ENCODE data around the gene SSBP2. TPM values are rescaled to one million over a fixed set of nuclear protein-coding genes. Genes with fewer than 3 reads are reported as not detected.

Gene SSBP2
- total RNA-seq, 4 donors from 2014 or later, result 54.1 to 136 (median 69.8) TPM

DNA sequence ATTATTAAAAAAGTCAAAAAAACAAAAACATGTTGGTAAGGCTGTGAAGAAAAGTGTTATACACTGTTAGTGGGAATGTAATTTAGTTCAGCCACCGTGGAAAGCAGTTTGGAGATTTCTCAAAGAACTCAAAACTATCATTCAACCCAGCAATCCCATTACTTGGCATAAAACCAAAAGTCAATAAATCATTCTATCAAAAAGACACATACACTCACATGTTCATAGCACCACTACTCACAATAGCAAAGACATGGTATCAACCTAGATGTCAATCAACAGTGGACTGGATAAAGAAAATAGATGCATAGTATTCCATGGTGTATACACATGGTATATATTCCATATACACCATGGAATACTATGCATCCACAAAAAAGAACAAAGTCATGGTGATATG lies 208.7 kb downstream of the SSBP2 start:
- TF ChIP-seq POLR2AphosphoS5 (IDR thresholded peaks at IDR 0.05), result no peak
- TF ChIP-seq, protein P1, sequence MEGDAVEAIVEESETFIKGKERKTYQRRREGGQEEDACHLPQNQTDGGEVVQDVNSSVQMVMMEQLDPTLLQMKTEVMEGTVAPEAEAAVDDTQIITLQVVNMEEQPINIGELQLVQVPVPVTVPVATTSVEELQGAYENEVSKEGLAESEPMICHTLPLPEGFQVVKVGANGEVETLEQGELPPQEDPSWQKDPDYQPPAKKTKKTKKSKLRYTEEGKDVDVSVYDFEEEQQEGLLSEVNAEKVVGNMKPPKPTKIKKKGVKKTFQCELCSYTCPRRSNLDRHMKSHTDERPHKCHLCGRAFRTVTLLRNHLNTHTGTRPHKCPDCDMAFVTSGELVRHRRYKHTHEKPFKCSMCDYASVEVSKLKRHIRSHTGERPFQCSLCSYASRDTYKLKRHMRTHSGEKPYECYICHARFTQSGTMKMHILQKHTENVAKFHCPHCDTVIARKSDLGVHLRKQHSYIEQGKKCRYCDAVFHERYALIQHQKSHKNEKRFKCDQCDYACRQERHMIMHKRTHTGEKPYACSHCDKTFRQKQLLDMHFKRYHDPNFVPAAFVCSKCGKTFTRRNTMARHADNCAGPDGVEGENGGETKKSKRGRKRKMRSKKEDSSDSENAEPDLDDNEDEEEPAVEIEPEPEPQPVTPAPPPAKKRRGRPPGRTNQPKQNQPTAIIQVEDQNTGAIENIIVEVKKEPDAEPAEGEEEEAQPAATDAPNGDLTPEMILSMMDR (IDR thresholded peaks at IDR 0.05), result no peak
- TF ChIP-seq EP300 (IDR thresholded peaks at IDR 0.05), result no peak
- no peak for TF ChIP-seq POLR2A (IDR thresholded peaks at IDR 0.05)
- no peaks in the 10 kb centered on the region for H3K36me3 ChIP-seq
- no peak overlapping the region for H3K27ac ChIP-seq
- no peak for DNase-seq (ENCODE audit: low spot score in 2 of 2)
- 86% methylated on average over 1 of the region's 1 CpG for WGBS
- H3K9me3 ChIP-seq, result no peaks in the 10 kb centered on the region
- H3K4me3 ChIP-seq, result no peak overlapping the region
- H3K27me3 ChIP-seq, result no peaks in the 10 kb centered on the region
- no peaks in the 10 kb centered on the region for H3K4me1 ChIP-seq

- WGBS, result 85% methylated on average over 4 of the region's 4 CpGs
- Histone ChIP-seq H3K36me3 (no peaks in the 10 kb centered on the region), H3K4me1 (peaks cover 5% of the 10 kb centered on the region), H3K9me3 (no peaks in the 10 kb centered on the region), H3K27ac (no peak overlapping the region), H3K27me3 (no peaks in the 10 kb centered on the region), H3K4me3 (no peak overlapping the region)
- no peak for TF ChIP-seq POLR2AphosphoS5 (IDR thresholded peaks at IDR 0.05)
- no peak for TF ChIP-seq POLR2A (IDR thresholded peaks at IDR 0.05)
- no peak for TF ChIP-seq EP300 (IDR thresholded peaks at IDR 0.05)
- TF ChIP-seq, protein P1 (IDR thresholded peaks at IDR 0.05), result no peak
- no peak for DNase-seq (ENCODE audit: low spot score in 2 of 2)
Observed at GRCh38 chr5:81537905-81538547, 212.9 kb downstream of the SSBP2 start.

DNA sequence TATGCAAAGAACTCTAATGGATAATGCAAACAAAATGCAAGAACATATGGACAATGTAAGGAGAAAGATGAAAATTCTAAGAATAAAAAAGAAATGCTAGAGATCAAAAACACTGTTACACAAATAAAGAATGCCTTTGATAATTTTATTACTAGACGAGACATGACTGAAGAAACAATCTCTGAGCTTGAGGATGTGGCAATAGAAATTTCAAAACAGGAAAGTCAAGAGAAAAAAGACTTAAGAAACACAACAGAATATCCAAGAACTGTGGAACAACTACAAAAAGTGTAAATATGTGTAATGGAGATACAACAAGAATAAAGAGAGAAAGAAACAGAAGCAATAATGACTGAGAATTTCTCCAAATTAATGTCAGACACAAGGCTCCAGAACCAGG lies 216.5 kb downstream of the SSBP2 start:
- 58% methylated on average over 1 of the region's 1 CpG for WGBS
- H3K9me3 ChIP-seq, result no peaks in the 10 kb centered on the region
- no peak overlapping the region for H3K27ac ChIP-seq
- TF ChIP-seq POLR2AphosphoS5 (IDR thresholded peaks at IDR 0.05) (no peak), EP300 (IDR thresholded peaks at IDR 0.05) (no peak), POLR2A (IDR thresholded peaks at IDR 0.05) (no peak)
- TF ChIP-seq, protein P1 (IDR thresholded peaks at IDR 0.05), result no peak
- H3K4me3 ChIP-seq, result no peak overlapping the region
- peaks cover 5% of the 10 kb centered on the region for H3K4me1 ChIP-seq
- DNase-seq (ENCODE audit: low spot score in 2 of 2), result no peak
- H3K27me3 ChIP-seq, result no peaks in the 10 kb centered on the region
- no peaks in the 10 kb centered on the region for H3K36me3 ChIP-seq

GRCh38 chr5:81533629-81534405 lies 217.1 kb downstream of the SSBP2 start:
- TF ChIP-seq EP300 (IDR thresholded peaks at IDR 0.05) (no peak), POLR2A (IDR thresholded peaks at IDR 0.05) (no peak), POLR2AphosphoS5 (IDR thresholded peaks at IDR 0.05) (no peak)
- TF ChIP-seq, protein P1 (IDR thresholded peaks at IDR 0.05), result no peak
- Histone ChIP-seq H3K27ac (no peak overlapping the region), H3K9me3 (no peaks in the 10 kb centered on the region), H3K36me3 (no peaks in the 10 kb centered on the region), H3K4me3 (no peak overlapping the region), H3K4me1 (peaks cover 5% of the 10 kb centered on the region), H3K27me3 (no peaks in the 10 kb centered on the region)
- WGBS, result 84% methylated on average over 2 of the region's 2 CpGs
- DNase-seq (ENCODE audit: low spot score in 2 of 2), result no peak

GRCh38 chr5:81530919-81531318 lies 220.0 kb downstream of the SSBP2 start:
- Histone ChIP-seq H3K9me3 (no peaks in the 10 kb centered on the region), H3K36me3 (no peaks in the 10 kb centered on the region), H3K27me3 (no peaks in the 10 kb centered on the region), H3K4me1 (peaks cover 5% of the 10 kb centered on the region), H3K4me3 (no peak overlapping the region), H3K27ac (no peak overlapping the region)
- TF ChIP-seq EP300 (IDR thresholded peaks at IDR 0.05) (no peak), POLR2A (IDR thresholded peaks at IDR 0.05) (no peak), POLR2AphosphoS5 (IDR thresholded peaks at IDR 0.05) (no peak)
- TF ChIP-seq, protein P1 (IDR thresholded peaks at IDR 0.05), result no peak
- 93% methylated on average over 1 of the region's 1 CpG for WGBS
- DNase-seq (ENCODE audit: low spot score in 2 of 2), result no peak

Data from suprapubic skin (tissue), 4 donors.